ENCODE measurements around the gene GSTT4. TPM values are rescaled to one million over a fixed set of nuclear protein-coding genes. Genes with fewer than 3 reads are reported as not detected.

The GSTT4 gene
- total RNA-seq, 1 donor from 2014 or later: not detected

GRCh38 chr22:24008022-24008283 is 2.7 kb upstream of the GSTT4 start:
- Mint-ChIP-seq H3K9me3 (peaks cover 3% of the 10 kb centered on the region), H3K27me3 (ENCODE audit: low read depth) (no peaks in the 10 kb centered on the region)

DNA sequence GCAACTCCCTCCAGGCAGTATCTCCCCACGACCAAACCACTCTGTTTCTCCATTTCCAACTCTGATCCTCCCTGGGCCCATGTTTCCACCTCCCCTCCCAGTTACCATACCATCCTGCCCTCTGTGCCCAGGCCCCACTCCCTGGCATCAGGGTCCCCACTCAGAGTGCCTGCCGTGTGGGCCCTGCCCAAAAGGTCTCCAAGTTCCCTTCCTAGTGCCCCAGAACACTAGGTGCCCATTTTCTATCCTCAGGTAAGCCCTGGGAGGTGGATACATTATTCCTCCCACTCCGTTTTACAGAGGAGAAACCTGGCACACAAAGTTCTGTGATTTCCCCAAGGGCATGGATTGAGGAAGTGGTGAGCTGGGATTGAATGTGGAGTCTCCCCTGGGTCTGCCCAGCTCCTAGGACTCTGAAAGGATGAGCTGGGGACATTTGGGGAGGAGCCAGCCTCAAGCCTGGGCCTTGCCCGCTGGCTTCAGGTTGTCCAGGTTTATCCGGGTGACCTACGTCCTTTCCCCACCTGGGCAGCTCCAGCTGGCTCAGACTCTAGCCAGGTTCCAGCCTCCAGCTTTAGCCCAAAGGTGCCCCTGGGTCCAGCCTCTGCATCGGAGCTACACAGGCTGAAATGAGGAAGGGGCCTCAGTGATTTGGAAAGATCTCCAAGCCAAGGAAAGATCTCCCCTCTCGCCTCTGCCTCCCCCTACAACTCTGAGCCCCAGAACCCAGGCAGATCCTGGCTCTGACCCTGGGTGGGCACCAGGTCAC is 2.2 kb upstream of the GSTT4 start:
- DNase-seq (ENCODE audit: low read depth, low spot score): no peak
- Mint-ChIP-seq H3K36me3 (ENCODE audit: low read depth) (no peaks in the 10 kb centered on the region), H3K27me3 (ENCODE audit: low read depth) (no peaks in the 10 kb centered on the region), H3K4me1 (peaks cover 34% of the 10 kb centered on the region), H3K4me3 (no peak overlapping the region), H3K27ac (ENCODE audit: unreplicated experiment) (no peak overlapping the region), H3K9me3 (peaks cover 3% of the 10 kb centered on the region)
- TF ChIP-seq, protein P1, sequence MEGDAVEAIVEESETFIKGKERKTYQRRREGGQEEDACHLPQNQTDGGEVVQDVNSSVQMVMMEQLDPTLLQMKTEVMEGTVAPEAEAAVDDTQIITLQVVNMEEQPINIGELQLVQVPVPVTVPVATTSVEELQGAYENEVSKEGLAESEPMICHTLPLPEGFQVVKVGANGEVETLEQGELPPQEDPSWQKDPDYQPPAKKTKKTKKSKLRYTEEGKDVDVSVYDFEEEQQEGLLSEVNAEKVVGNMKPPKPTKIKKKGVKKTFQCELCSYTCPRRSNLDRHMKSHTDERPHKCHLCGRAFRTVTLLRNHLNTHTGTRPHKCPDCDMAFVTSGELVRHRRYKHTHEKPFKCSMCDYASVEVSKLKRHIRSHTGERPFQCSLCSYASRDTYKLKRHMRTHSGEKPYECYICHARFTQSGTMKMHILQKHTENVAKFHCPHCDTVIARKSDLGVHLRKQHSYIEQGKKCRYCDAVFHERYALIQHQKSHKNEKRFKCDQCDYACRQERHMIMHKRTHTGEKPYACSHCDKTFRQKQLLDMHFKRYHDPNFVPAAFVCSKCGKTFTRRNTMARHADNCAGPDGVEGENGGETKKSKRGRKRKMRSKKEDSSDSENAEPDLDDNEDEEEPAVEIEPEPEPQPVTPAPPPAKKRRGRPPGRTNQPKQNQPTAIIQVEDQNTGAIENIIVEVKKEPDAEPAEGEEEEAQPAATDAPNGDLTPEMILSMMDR (conservative IDR thresholded peaks at IDR 0.05): no peak

More at GRCh38 chr22:24008022-24008283, 2.7 kb upstream of the GSTT4 start:
- Mint-ChIP-seq H3K27ac (ENCODE audit: unreplicated experiment) (no peak overlapping the region), H3K4me3 (no peak overlapping the region), H3K4me1 (peaks cover 36% of the 10 kb centered on the region), H3K36me3 (ENCODE audit: low read depth) (no peaks in the 10 kb centered on the region)
- no peak for DNase-seq (ENCODE audit: low read depth, low spot score)
- TF ChIP-seq, protein P1 (conservative IDR thresholded peaks at IDR 0.05): no peak

DNA sequence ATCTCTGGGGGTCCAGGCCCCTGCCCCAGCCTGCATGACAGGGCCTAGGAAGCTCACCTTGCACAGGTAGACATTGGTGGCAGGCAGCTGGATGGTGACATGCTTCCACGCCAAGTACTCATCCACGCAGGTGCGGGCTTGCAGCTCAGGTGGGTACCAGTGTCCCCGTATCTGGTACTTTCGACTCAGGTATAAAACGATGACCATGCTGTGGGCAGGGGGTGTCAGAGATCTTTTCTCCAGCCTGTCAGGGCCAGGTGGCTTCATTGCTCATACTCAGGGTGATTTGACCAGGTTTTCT is 1.6 kb upstream of the GSTT4 start:
- peaks cover 33% of the 10 kb centered on the region for H3K4me1 Mint-ChIP-seq
- TF ChIP-seq, protein P1 (conservative IDR thresholded peaks at IDR 0.05): no peak
- H3K9me3 Mint-ChIP-seq: peaks cover 3% of the 10 kb centered on the region
- H3K27ac Mint-ChIP-seq (ENCODE audit: unreplicated experiment): no peak overlapping the region
- no peaks in the 10 kb centered on the region for H3K36me3 Mint-ChIP-seq (ENCODE audit: low read depth)
- peak overlapping the region; percentile 62 for H3K4me3 Mint-ChIP-seq
- no peaks in the 10 kb centered on the region for H3K27me3 Mint-ChIP-seq (ENCODE audit: low read depth)
- no peak for DNase-seq (ENCODE audit: low read depth, low spot score)

GRCh38 chr22:24006207-24006913 is 1.1 kb upstream of the GSTT4 start:
- no peak for DNase-seq (ENCODE audit: low read depth, low spot score)
- Mint-ChIP-seq H3K27ac (ENCODE audit: unreplicated experiment) (peak overlapping the region; percentile 65), H3K36me3 (ENCODE audit: low read depth) (no peaks in the 10 kb centered on the region), H3K4me1 (peaks cover 33% of the 10 kb centered on the region), H3K27me3 (ENCODE audit: low read depth) (no peaks in the 10 kb centered on the region), H3K9me3 (peaks cover 3% of the 10 kb centered on the region), H3K4me3 (peak overlapping the region; percentile 62)
- TF ChIP-seq, protein P1 (conservative IDR thresholded peaks at IDR 0.05): no peak

- Mint-ChIP-seq H3K4me3 (no peak overlapping the region), H3K27ac (ENCODE audit: unreplicated experiment) (no peak overlapping the region), H3K27me3 (ENCODE audit: low read depth) (no peaks in the 10 kb centered on the region), H3K36me3 (ENCODE audit: low read depth) (no peaks in the 10 kb centered on the region), H3K4me1 (peaks cover 15% of the 10 kb centered on the region), H3K9me3 (no peaks in the 10 kb centered on the region)
- DNase-seq (ENCODE audit: low read depth, low spot score): no peak
- TF ChIP-seq, protein P1 (conservative IDR thresholded peaks at IDR 0.05): no peak
Observed at GRCh38 chr22:24003887-24004286, 1.4 kb downstream of the GSTT4 start.
